ENCODE results near the gene FAM124A. TPM values are rescaled to one million over a fixed set of nuclear protein-coding genes. Genes with fewer than 3 reads are reported as not detected.

Gene FAM124A
- total RNA-seq, 4 donors from 2014 or later: 1.9 to 17.7 (median 2.7) TPM

DNA sequence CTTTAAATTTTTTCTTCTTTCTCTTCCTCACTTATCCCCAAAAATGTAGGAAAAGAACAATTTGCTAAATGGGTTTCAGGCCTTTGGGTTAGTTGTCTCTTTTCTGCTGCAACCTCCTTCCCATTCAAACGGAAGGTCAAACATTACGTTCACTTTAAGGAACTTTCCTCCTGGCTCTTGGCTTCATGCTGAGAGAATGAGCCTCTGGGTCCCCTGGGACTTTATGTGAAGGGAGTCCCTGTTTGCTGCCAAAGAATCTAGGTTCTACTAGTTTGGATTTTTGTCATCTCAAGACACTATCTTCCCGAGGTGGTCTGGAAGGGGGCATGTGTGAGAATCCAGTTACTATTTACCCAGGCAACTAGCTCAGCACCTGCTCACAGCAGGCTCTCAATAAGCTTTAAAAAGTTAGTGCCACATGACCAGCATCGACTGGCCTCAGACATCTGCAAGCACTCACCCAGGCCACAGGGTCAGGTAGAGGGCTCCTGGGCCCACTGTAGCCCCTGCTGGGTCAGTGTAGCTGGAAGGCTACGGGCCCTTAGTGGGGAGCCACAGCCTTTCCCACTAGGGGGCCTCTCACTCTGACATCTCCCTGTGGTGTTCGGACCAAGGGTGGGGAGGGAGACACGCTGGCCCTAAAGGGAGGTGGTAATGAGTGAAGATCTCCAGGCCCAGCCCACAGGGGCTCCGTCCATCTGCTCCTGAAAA lies 40.5 kb downstream of the FAM124A start:
- H3K4me3 ChIP-seq: no peak overlapping the region
- H3K4me1 ChIP-seq: no peaks in the 10 kb centered on the region
- H3K27ac ChIP-seq: no peak overlapping the region
- H3K36me3 ChIP-seq: no peaks in the 10 kb centered on the region
- intact Hi-C loops (cut with DNase I; ENCODE audit: low total_unique reads): no loop called here
- no peaks in the 10 kb centered on the region for H3K9me3 ChIP-seq
- WGBS, 2 donors (ENCODE audit: low coverage in 1 of 2): 80 to 83% methylated on average over 2 to 8 of the region's 8 CpGs
- in situ Hi-C loops (cut with MboI; ENCODE audit: low pct_ligation_motif_present in 1 of 4, low pct_unique_long_range_greater_than_20kb in 1 of 4, low sequenced_read_pairs in 3 of 4): no loop called here
- TF ChIP-seq POLR2A (IDR thresholded peaks at IDR 0.05) (no peak), POLR2AphosphoS5 (IDR thresholded peaks at IDR 0.05) (no peak), EP300 (IDR thresholded peaks at IDR 0.05; ENCODE audit: low read depth) (no peak)
- TF ChIP-seq, protein P1, sequence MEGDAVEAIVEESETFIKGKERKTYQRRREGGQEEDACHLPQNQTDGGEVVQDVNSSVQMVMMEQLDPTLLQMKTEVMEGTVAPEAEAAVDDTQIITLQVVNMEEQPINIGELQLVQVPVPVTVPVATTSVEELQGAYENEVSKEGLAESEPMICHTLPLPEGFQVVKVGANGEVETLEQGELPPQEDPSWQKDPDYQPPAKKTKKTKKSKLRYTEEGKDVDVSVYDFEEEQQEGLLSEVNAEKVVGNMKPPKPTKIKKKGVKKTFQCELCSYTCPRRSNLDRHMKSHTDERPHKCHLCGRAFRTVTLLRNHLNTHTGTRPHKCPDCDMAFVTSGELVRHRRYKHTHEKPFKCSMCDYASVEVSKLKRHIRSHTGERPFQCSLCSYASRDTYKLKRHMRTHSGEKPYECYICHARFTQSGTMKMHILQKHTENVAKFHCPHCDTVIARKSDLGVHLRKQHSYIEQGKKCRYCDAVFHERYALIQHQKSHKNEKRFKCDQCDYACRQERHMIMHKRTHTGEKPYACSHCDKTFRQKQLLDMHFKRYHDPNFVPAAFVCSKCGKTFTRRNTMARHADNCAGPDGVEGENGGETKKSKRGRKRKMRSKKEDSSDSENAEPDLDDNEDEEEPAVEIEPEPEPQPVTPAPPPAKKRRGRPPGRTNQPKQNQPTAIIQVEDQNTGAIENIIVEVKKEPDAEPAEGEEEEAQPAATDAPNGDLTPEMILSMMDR (IDR thresholded peaks at IDR 0.05): no peak
- no peaks in the 10 kb centered on the region for H3K27me3 ChIP-seq
- DNase-seq: no peak

DNA sequence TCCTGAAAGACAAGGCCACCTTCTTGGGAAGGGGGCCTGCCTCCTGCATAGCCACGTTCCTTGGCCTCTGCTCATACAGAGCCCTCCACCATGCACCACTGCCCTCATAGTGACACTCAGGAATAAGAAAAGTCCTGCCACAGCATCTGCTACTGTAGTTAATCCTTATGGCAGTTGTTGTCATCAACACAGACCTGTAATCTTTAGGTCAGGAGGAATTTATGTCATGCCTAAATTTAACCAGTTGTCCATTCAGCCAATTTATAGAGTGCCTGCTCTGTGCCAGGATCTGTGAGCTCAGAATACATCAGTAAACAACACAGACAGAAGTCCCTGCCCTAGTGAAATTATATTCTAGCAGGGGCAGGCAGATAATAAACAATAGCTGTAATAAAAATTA lies 44.4 kb downstream of the FAM124A start:
- no peak overlapping the region for H3K27ac ChIP-seq
- H3K4me3 ChIP-seq: no peak overlapping the region
- TF ChIP-seq EP300 (IDR thresholded peaks at IDR 0.05; ENCODE audit: low read depth) (no peak), POLR2A (IDR thresholded peaks at IDR 0.05) (no peak), POLR2AphosphoS5 (IDR thresholded peaks at IDR 0.05) (no peak)
- TF ChIP-seq, protein P1 (IDR thresholded peaks at IDR 0.05): no peak
- intact Hi-C loops (cut with DNase I; ENCODE audit: low total_unique reads): no loop called here
- in situ Hi-C loops (cut with MboI; ENCODE audit: low pct_ligation_motif_present in 1 of 4, low pct_unique_long_range_greater_than_20kb in 1 of 4, low sequenced_read_pairs in 3 of 4): no loop called here
- DNase-seq: no peak
- WGBS, 2 donors (ENCODE audit: low coverage in 1 of 2): 61% methylated on average over 1 of the region's 1 CpG; no CpG with 5 or more reads in 1 of the 2 donors
- H3K27me3 ChIP-seq: no peaks in the 10 kb centered on the region
- peaks cover 0 to 4% (median 0%) of the 10 kb centered on the region in 4 donors for H3K4me1 ChIP-seq
- no peaks in the 10 kb centered on the region for H3K36me3 ChIP-seq
- H3K9me3 ChIP-seq: no peaks in the 10 kb centered on the region

DNA sequence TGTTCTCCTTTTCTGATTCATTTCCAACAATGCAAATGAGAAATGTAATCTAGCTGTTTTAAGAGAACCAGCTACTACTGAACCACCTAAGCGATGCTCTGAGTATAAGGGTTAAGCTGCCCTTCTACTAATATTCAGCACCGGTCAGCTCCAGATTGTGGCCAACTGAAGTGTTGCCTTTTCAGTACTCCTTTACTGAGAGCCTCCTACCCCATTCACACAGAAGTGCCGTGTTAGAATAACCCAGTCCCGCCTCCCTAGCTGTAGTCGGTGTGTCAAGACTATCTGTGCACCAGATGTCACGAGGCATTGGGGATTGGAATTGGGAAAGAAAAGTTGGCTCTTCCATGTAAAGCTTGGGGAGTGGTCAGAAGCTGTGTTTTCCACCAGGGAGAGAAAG lies 45.4 kb downstream of the FAM124A start:
- no peak for DNase-seq
- WGBS, 2 donors (ENCODE audit: low coverage in 1 of 2): 88% methylated on average over 6 of the region's 6 CpGs; no CpG with 5 or more reads in 1 of the 2 donors
- TF ChIP-seq POLR2A (IDR thresholded peaks at IDR 0.05): no peak
- TF ChIP-seq, protein P1 (IDR thresholded peaks at IDR 0.05): no peak
- no peak for TF ChIP-seq POLR2AphosphoS5 (IDR thresholded peaks at IDR 0.05)
- TF ChIP-seq EP300 (IDR thresholded peaks at IDR 0.05; ENCODE audit: low read depth): no peak
- intact Hi-C loops (cut with DNase I; ENCODE audit: low total_unique reads): no loop called here
- H3K27me3 ChIP-seq: no peaks in the 10 kb centered on the region
- no peak overlapping the region for H3K27ac ChIP-seq
- H3K36me3 ChIP-seq: no peaks in the 10 kb centered on the region
- no peaks in the 10 kb centered on the region for H3K9me3 ChIP-seq
- H3K4me1 ChIP-seq: peaks cover 0 to 4% (median 0%) of the 10 kb centered on the region in 4 donors
- H3K4me3 ChIP-seq: no peak overlapping the region
- in situ Hi-C loops (cut with MboI; ENCODE audit: low pct_ligation_motif_present in 1 of 4, low pct_unique_long_range_greater_than_20kb in 1 of 4, low sequenced_read_pairs in 3 of 4): no loop called here

DNA sequence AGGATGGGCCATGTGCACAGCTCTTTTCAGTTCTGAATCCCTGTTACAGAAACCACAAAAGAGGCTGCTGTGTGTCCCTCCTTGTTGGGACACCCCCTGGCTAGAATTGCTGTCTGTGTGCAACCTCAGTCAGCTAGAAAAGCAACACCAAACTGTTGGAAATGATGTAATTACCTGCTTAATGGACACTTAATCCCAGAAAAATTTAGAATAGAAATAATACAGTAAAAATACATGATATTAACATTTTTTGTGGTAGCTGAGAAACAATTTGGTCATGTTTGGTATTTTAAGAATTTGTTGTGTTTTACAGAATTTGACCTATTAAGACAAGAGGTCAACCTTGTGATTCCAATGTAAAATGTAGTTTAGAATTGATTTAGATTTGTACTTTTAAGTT lies 46.8 kb downstream of the FAM124A start:
- H3K4me3 ChIP-seq: no peak overlapping the region
- in situ Hi-C loops (cut with MboI; ENCODE audit: low pct_ligation_motif_present in 1 of 4, low pct_unique_long_range_greater_than_20kb in 1 of 4, low sequenced_read_pairs in 3 of 4): no loop called here
- no peak for DNase-seq
- no peaks in the 10 kb centered on the region for H3K9me3 ChIP-seq
- TF ChIP-seq POLR2A (IDR thresholded peaks at IDR 0.05): no peak
- TF ChIP-seq, protein P1 (IDR thresholded peaks at IDR 0.05): no peak
- no peak for TF ChIP-seq EP300 (IDR thresholded peaks at IDR 0.05; ENCODE audit: low read depth)
- TF ChIP-seq POLR2AphosphoS5 (IDR thresholded peaks at IDR 0.05): no peak
- H3K27me3 ChIP-seq: no peaks in the 10 kb centered on the region
- peaks cover 0 to 4% (median 0%) of the 10 kb centered on the region in 4 donors for H3K4me1 ChIP-seq
- intact Hi-C loops (cut with DNase I; ENCODE audit: low total_unique reads): no loop called here
- H3K36me3 ChIP-seq: no peaks in the 10 kb centered on the region
- H3K27ac ChIP-seq: no peak overlapping the region

Measured in transverse colon (tissue), 4 donors.